GM12878 (cell line): ENCODE measurements around the gene NRP2. TPM values are rescaled to one million over a fixed set of nuclear protein-coding genes. Genes with fewer than 3 reads are reported as not detected.
A peak's percentile ranks its signal among the peaks of the same experiment; 100 is the strongest.

Source experiments
- ATAC-seq: fragments of 200-7000 bp; cut with Tn5 transposase; 3 replicates; pipeline ENCODE4 v1.9.1; 2020; ENCODE audit warnings: mild to moderate bottlenecking, moderate library complexity
- BruUV-seq: library from RNA; stranded (reverse); fragments of 400-500 nt; replicated peaks from 2 replicates; lab custom pipeline; 2021; lab: Mats Ljungman, UMichigan
- CTCF ChIA-PET: fragments of 300-600 bp; sonication (Branson Sonifier 250); formaldehyde crosslinking; extraction: SDS; loops from one replicate; lab custom pipeline; 2021; ENCODE audit warnings: inconsistent platforms; lab: Yijun Ruan, JAX
- POLR2A ChIA-PET: fragments of 350-600 bp; formaldehyde crosslinking; extraction: SDS; loops from one replicate; lab custom pipeline; 2021; ENCODE audit warnings: inconsistent platforms; lab: Charles Lee
- RAD21 ChIA-PET: fragments of 300-600 bp; sonication (Branson Sonifier 250); formaldehyde crosslinking; loops from one replicate; lab custom pipeline; 2023; ENCODE audit warnings: antibody characterized with exemption; ENCODE audit not compliant: unreplicated experiment; lab: Charles Lee
- SMC1A ChIA-PET: fragments of 300-600 bp; sonication (Branson Sonifier 250); formaldehyde crosslinking; loops from one replicate; lab custom pipeline; 2023; ENCODE audit not compliant: unreplicated experiment, uncharacterized antibody; lab: Charles Lee
- DNase-seq: peaks from one replicate; pipeline ENCODE4 v3.0.0-alpha.2; 2011; ENCODE audit warnings: low read depth, low spot score
- FAIRE-seq: peaks from 3 replicates; lab custom pipeline; 2011; peaks lifted over from hg19 to GRCh38; lab: Jason Lieb, UNC
- H2AFZ ChIP-seq: 2 replicates; pipeline ENCODE4 v1.6.0; 2011; ENCODE audit warnings: low read depth, low read length, control low read depth; ENCODE audit not compliant: control insufficient read depth
- H3K27ac ChIP-seq: 2 replicates; pipeline ENCODE4 v1.5.1; 2011; ENCODE audit warnings: control low read depth; ENCODE audit not compliant: control insufficient read depth, insufficient read depth
- H3K27me3 ChIP-seq, 2 experiments: replicated peaks in 1 of 2; 2 replicates each; pipeline versions ENCODE4 v1.6.0 to v1.6.1; 2011; ENCODE audit warnings: low read length in 1 of 2; ENCODE audit not compliant: control insufficient read depth in 2 of 2, insufficient read depth in 2 of 2
- H3K36me3 ChIP-seq, 2 experiments: 2 replicates each; pipeline ENCODE4 v1.5.1; 2011; ENCODE audit warnings: low read length in 1 of 2; ENCODE audit not compliant: control insufficient read depth in 2 of 2, insufficient read depth in 2 of 2
- H3K4me1 ChIP-seq: 2 replicates; pipeline ENCODE4 v1.6.1; 2011; ENCODE audit warnings: mild to moderate bottlenecking, low read length, moderate library complexity, mixed read lengths; ENCODE audit not compliant: control insufficient read depth, insufficient read depth
- H3K4me2 ChIP-seq: 2 replicates; pipeline ENCODE4 v1.6.0; 2011; ENCODE audit warnings: control low read depth; ENCODE audit not compliant: control insufficient read depth, insufficient read depth
- H3K4me3 ChIP-seq: fragments of 200-600 bp; sonication (generic); 2 replicates; pipeline ENCODE4 v1.5.1; 2016
- H3K79me2 ChIP-seq: 2 replicates; pipeline ENCODE4 v1.6.0; 2011; ENCODE audit warnings: low read length; ENCODE audit not compliant: control insufficient read depth, insufficient read depth
- H3K9ac ChIP-seq: 2 replicates; pipeline ENCODE4 v1.8.0; 2011; ENCODE audit warnings: low read length, control low read depth, mixed read lengths; ENCODE audit not compliant: control insufficient read depth, insufficient read depth
- H3K9me3 ChIP-seq: replicated peaks from 3 replicates; pipeline ENCODE4 v1.5.1; 2011; ENCODE audit warnings: mild to moderate bottlenecking, low read length; ENCODE audit not compliant: control insufficient read depth, insufficient read depth
- H4K20me1 ChIP-seq: 2 replicates; pipeline ENCODE4 v1.6.0; 2011; ENCODE audit not compliant: control insufficient read depth, insufficient read depth
- CTCF ChIP-seq, 3 experiments: IDR thresholded peaks in 2 of 3; conservative IDR thresholded peaks in 1 of 3; 2 replicates each; pipeline ENCODE4 v1.5.1; 2011; ENCODE audit warnings: low read depth in 3 of 3, low read length in 3 of 3, mild to moderate bottlenecking in 3 of 3, control low read depth in 2 of 3, moderate library complexity in 2 of 3, inconsistent platforms in 1 of 3, mixed read lengths in 1 of 3; ENCODE audit not compliant: control insufficient read depth in 2 of 3, insufficient read depth in 1 of 3; ENCODE audit errors: extremely low read depth in 1 of 3
- DPF2 ChIP-seq: fragments of 450-650 bp; IDR thresholded peaks from 2 replicates; pipeline ENCODE4 v1.6.1; 2017; ENCODE audit warnings: mild to moderate bottlenecking
- EP300 ChIP-seq, 2 experiments: fragments of 150-350 bp in 1 of 2; IDR thresholded peaks; 2 replicates each; pipeline ENCODE4 v1.6.1; 2011 to 2012; ENCODE audit warnings: low read depth in 2 of 2, low read length in 2 of 2, borderline replicate concordance in 1 of 2, improper control_type of control experiment in 1 of 2, inconsistent platforms in 1 of 2; ENCODE audit not compliant: control insufficient read depth in 1 of 2
- JUND ChIP-seq: IDR thresholded peaks from 2 replicates; pipeline ENCODE4 v1.6.1; 2012; ENCODE audit warnings: low read depth, mild to moderate bottlenecking, low read length, improper control_type of control experiment, moderate library complexity
- MYB ChIP-seq: fragments of 150-350 bp; IDR thresholded peaks from 2 replicates; pipeline ENCODE4 v1.6.1; 2014; ENCODE audit warnings: mild to moderate bottlenecking, low read depth, low read length, borderline replicate concordance
- RAD21 ChIP-seq: IDR thresholded peaks from 2 replicates; pipeline ENCODE4 v1.6.1; 2011; ENCODE audit warnings: mild to moderate bottlenecking, low read depth, low read length, moderate library complexity; ENCODE audit not compliant: insufficient read depth
- WGBS: methylation state at CpG from one replicate; pipeline ENCODE4 v1.1.6; 2016; ENCODE audit warnings: low lambda C conversion rate; ENCODE audit not compliant: insufficient replicate concordance, insufficient coverage; ENCODE audit errors: missing lambda C conversion rate; 5-methylcytosine and 5-hydroxymethylcytosine counted together
- in situ Hi-C: fragments of 300-500 bp; cut with MboI; formaldehyde crosslinking; loops from 9 replicates; pipeline ENCODE4 v1.14.3; 2018; ENCODE audit warnings: mixed read lengths
- intact Hi-C: fragments of 100-400 bp; cut with micrococcal nuclease; formaldehyde crosslinking; loops from one replicate; pipeline ENCODE4 v1.14.2; 2022; ENCODE audit not compliant: unreplicated experiment
- polyA plus RNA-seq, 11 experiments: library from polyadenylated mRNA; depleted of rRNA in 4 of 11; unstranded in 6 of 11; stranded (reverse) in 5 of 11; fragments of >200 nt; fragmentation: Nextera tagmentation in 4 of 11; fragmentation: Illumina TruSeq in 1 of 11; extraction: Ambion mirVana in 4 of 11; extraction: Trizol in 1 of 11; gene quantifications; 1 replicate in 1 of 11; 2 replicates in 10 of 11; pipeline versions ENCODE4 v1.2.1 to v1.2.3, GENCODE V29; 2011 to 2016; ENCODE audit warnings: inconsistent platforms in 2 of 11, missing spikeins in 2 of 11, low read depth in 1 of 11
- total RNA-seq, 4 experiments: library from RNA; depleted of rRNA in 3 of 4; stranded (reverse); fragments of >200 nt in 3 of 4; fragmentation: Illumina TruSeq in 1 of 4; extraction: Trizol in 1 of 4; gene quantifications; 2 replicates each; pipeline versions ENCODE4 v1.2.1 to v1.2.3, GENCODE V29; 2013 to 2021

NRP2 gene
- total and polyA plus RNA-seq, 10 of the 15 experiments (the other 5 are each of a cell fraction or from before 2014, with no cell fraction given) = 0.06 to 1.2 (median 0.46) TPM

- ChIA-PET CTCF (no interaction called here), RAD21 (no interaction called here)
- no peak for FAIRE-seq
Measured at GRCh38 chr2:205696331-205696926, 14.1 kb downstream of the NRP2 start.

More at GRCh38 chr2:205696331-205696926, 14.1 kb downstream of the NRP2 start:
- Histone ChIP-seq H3K4me1 (peaks cover 22% of the 10 kb centered on the region), H3K4me3 (no peak overlapping the region), H3K4me2 (no peak overlapping the region), H3K27me3 (no peaks in the 10 kb centered on the region; a peak in 1 of 4 replicates), H4K20me1 (no peaks in the 10 kb centered on the region), H3K9me3 (no peaks in the 10 kb centered on the region), H3K9ac (no peak overlapping the region), H2AFZ (no peak overlapping the region), H3K27ac (no peak overlapping the region), H3K36me3 (no peaks in the 10 kb centered on the region), H3K79me2 (no peaks in the 10 kb centered on the region)
- ATAC-seq (no peak), DNase-seq (no peak)
- no TSS peak for BruUV-seq
- ChIA-PET POLR2A (no interaction called here), SMC1A (interaction anchor here (1.6 kb wide), 1 partner anchor 10 kb away, joined by 6 read pairs; no protein-coding TSS in a partner anchor)
- in situ Hi-C loops (no loop called here), intact Hi-C loops (no loop called here)
- 72% methylated on average over 11 of the region's 11 CpGs for WGBS
- no peak for TF ChIP-seq EP300 (IDR thresholded peaks at IDR 0.05; ENCODE audit: borderline replicate concordance in 1 of 2, control insufficient read depth in 1 of 2, low read depth in 2 of 2, low read length in 2 of 2)
- TF ChIP-seq JUND = no peak
- peak in 1 of 3 experiments; percentile 12; a peak in 1 of 6 replicates for TF ChIP-seq CTCF (IDR thresholded peaks at IDR 0.05 in 2 of 3, conservative IDR thresholded peaks at IDR 0.05 in 1 of 3; ENCODE audit: control insufficient read depth in 2 of 3, extremely low read depth in 1 of 3, insufficient read depth in 1 of 3, low read depth in 3 of 3, low read length in 3 of 3)
- 0 out of 2 replicates have a peak, but pooled peaks have one; percentile 7 for TF ChIP-seq RAD21
- no peak for TF ChIP-seq DPF2
- no peak for TF ChIP-seq MYB
